Measurements from ENCODE around the gene SPRR3. TPM values are rescaled to one million over a fixed set of nuclear protein-coding genes. Genes with fewer than 3 reads are reported as not detected.
A peak's percentile ranks its signal among the peaks of the same experiment; 100 is the strongest.

SPRR3 gene
- polyA plus RNA-seq, 1 experiment = not detected

DNA sequence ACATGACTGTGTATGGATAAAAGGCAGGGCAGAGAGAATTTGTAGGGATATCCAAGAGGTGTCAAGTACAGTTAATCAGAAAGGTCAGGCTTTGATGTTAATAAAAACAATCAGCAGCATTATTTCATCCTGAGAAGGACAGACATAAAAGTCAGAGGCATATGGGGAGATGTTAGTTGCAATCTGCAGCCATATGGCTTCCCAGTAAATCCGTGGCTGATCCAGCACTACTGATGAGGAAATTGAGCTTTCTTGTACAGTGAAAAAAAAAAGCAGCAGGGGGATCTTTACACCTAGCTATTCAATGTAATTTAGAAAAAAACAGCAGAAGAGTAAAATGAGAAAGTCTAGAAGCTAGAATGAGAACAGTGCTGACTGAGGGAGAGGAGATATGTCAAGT is 27.2 kb downstream of the SPRR3 start:
- no peak for DNase-seq (ENCODE audit: low read depth)
- POLR2A ChIA-PET = no interaction called here
- TF ChIP-seq, protein P1, sequence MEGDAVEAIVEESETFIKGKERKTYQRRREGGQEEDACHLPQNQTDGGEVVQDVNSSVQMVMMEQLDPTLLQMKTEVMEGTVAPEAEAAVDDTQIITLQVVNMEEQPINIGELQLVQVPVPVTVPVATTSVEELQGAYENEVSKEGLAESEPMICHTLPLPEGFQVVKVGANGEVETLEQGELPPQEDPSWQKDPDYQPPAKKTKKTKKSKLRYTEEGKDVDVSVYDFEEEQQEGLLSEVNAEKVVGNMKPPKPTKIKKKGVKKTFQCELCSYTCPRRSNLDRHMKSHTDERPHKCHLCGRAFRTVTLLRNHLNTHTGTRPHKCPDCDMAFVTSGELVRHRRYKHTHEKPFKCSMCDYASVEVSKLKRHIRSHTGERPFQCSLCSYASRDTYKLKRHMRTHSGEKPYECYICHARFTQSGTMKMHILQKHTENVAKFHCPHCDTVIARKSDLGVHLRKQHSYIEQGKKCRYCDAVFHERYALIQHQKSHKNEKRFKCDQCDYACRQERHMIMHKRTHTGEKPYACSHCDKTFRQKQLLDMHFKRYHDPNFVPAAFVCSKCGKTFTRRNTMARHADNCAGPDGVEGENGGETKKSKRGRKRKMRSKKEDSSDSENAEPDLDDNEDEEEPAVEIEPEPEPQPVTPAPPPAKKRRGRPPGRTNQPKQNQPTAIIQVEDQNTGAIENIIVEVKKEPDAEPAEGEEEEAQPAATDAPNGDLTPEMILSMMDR (IDR thresholded peaks at IDR 0.05; ENCODE audit: insufficient read depth, low read depth, low read length) = no peak
- CTCF ChIA-PET = interaction anchor here (0.7 kb wide), 1 partner anchor 548 kb away, joined by 3 read pairs; no protein-coding TSS in a partner anchor
- H3K4me3 ChIP-seq (ENCODE audit: low read depth, low read length) = no peak overlapping the region
- no peaks in the 10 kb centered on the region for H3K36me3 ChIP-seq (ENCODE audit: control insufficient read depth, insufficient read depth, low read length)
- H3K27me3 ChIP-seq (ENCODE audit: control insufficient read depth, insufficient read depth, low read length) = no peaks in the 10 kb centered on the region

DNA sequence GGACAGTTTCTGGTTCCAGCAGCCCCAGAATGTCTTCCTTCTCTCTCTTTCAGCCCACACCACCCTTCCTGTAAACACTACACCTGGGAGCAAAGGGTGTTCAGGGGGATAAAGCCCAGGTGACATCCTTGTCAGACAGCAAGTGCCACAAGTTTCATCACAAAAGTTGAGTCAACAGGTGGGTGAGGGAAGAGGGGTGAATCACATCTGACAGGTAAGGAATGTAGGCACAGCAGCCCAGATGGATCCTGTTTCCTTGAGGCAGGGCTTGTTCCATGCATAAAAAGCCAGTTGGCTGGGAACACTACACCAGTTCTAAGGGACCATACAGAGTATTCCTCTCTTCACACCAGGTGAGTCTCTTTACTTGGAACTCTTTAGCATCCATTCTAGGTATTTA is 29.3 kb downstream of the SPRR3 start, which contains the start of gene SPRR1B:
SPRR1B (plus strand) TSS at position 309 of the 400 bp plus-strand sequence. CDS start 1,143 bp downstream, outside the sequence.
- DNase-seq (ENCODE audit: low read depth) = no peak
- ChIA-PET CTCF (no interaction called here), POLR2A (no interaction called here)
- H3K36me3 ChIP-seq (ENCODE audit: control insufficient read depth, insufficient read depth, low read length) = no peaks in the 10 kb centered on the region
- no peaks in the 10 kb centered on the region for H3K27me3 ChIP-seq (ENCODE audit: control insufficient read depth, insufficient read depth, low read length)
- TF ChIP-seq, protein P1 (IDR thresholded peaks at IDR 0.05; ENCODE audit: insufficient read depth, low read depth, low read length) = no peak
- no peak within 1 kb of the TSS for H3K4me3 ChIP-seq (ENCODE audit: low read depth, low read length)

DNA sequence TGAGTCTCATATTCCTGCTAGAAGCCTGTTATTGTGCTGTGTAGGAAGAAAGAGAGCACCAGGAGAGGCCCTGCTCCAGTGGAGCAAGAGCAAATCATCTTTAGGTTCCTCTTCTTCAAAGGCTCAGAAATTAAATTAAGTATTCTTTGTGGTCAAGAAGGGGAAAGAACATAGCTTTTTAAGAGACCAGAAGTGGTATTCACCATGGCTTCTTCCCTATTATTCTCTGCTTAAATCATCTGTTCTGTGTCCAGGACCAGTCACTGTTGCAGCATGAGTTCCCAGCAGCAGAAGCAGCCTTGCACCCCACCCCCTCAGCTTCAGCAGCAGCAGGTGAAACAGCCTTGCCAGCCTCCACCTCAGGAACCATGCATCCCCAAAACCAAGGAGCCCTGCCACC is 30.5 kb downstream of the SPRR3 start:
- ChIA-PET POLR2A (no interaction called here), CTCF (no interaction called here)
- TF ChIP-seq, protein P1 (IDR thresholded peaks at IDR 0.05; ENCODE audit: insufficient read depth, low read depth, low read length) = no peak
- no peaks in the 10 kb centered on the region for H3K27me3 ChIP-seq (ENCODE audit: control insufficient read depth, insufficient read depth, low read length)
- no peak for DNase-seq (ENCODE audit: low read depth)
- no peak overlapping the region for H3K4me3 ChIP-seq (ENCODE audit: low read depth, low read length)
- no peaks in the 10 kb centered on the region for H3K36me3 ChIP-seq (ENCODE audit: control insufficient read depth, insufficient read depth, low read length)

DNA sequence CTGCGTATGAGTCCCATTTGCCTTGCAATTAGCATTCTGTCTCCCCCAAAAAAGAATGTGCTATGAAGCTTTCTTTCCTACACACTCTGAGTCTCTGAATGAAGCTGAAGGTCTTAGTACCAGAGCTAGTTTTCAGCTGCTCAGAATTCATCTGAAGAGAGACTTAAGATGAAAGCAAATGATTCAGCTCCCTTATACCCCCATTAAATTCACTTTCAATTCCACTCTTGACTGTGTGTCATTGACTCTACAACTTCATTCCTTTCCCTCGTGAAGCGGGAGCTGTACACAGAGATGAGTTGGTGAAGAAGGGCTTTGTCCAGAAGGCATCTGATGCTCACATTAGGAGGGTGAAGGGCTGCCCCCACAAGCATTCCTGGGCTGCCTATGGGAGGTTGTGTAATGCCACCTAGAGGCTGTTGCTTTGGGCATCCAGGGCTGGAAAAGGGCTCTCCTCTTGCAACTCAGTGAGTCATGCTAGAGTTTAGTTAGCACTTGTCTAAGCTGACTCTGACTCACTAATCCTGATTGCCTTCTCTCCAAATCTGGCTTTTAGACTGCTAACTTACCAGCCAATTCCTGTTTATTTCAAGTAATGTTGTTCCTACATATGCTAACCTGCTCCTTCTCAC is 31.2 kb downstream of the SPRR3 start:
- TF ChIP-seq, protein P1 (IDR thresholded peaks at IDR 0.05; ENCODE audit: insufficient read depth, low read depth, low read length) = peak; percentile 24; the same call in 1 of the 2 replicates
- ChIA-PET POLR2A (no interaction called here), CTCF (no interaction called here)
- no peak overlapping the region for H3K4me3 ChIP-seq (ENCODE audit: low read depth, low read length)
- H3K36me3 ChIP-seq (ENCODE audit: control insufficient read depth, insufficient read depth, low read length) = no peaks in the 10 kb centered on the region
- DNase-seq (ENCODE audit: low read depth) = peak; percentile 0
- H3K27me3 ChIP-seq (ENCODE audit: control insufficient read depth, insufficient read depth, low read length) = no peaks in the 10 kb centered on the region

DNA sequence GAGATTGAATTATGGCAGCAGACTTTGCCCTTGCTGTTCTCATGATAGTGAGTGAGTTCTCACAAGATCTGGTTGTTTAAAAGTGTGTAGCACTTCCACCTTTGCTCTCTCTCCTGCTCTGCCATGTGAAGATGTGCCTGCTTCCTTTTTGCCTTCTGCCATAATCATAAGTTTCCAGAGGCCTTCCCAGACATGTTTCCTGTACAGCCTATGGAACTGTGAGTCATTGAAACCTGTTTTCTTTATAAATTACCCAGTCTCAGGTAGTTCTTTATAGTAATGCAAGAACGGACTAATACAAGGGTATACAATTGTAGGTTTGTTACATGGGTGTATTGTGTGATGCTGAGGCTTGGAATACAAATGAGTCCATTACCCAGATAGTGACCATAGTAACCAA is 33.7 kb downstream of the SPRR3 start:
- DNase-seq (ENCODE audit: low read depth) = no peak
- TF ChIP-seq, protein P1 (IDR thresholded peaks at IDR 0.05; ENCODE audit: insufficient read depth, low read depth, low read length) = no peak
- no peaks in the 10 kb centered on the region for H3K27me3 ChIP-seq (ENCODE audit: control insufficient read depth, insufficient read depth, low read length)
- H3K36me3 ChIP-seq (ENCODE audit: control insufficient read depth, insufficient read depth, low read length) = no peaks in the 10 kb centered on the region
- ChIA-PET CTCF (no interaction called here), POLR2A (no interaction called here)
- H3K4me3 ChIP-seq (ENCODE audit: low read depth, low read length) = no peak overlapping the region
